CD4-positive, alpha-beta T cell treated with Interleukin-4 for 1 hour (primary cell): ENCODE data around the gene DAPK1.

Source experiments
- DNase-seq, 2 donors: peaks; one replicate each; pipeline ENCODE4 v3.0.0-alpha.2; 2020 to 2022

Gene DAPK1

DNA sequence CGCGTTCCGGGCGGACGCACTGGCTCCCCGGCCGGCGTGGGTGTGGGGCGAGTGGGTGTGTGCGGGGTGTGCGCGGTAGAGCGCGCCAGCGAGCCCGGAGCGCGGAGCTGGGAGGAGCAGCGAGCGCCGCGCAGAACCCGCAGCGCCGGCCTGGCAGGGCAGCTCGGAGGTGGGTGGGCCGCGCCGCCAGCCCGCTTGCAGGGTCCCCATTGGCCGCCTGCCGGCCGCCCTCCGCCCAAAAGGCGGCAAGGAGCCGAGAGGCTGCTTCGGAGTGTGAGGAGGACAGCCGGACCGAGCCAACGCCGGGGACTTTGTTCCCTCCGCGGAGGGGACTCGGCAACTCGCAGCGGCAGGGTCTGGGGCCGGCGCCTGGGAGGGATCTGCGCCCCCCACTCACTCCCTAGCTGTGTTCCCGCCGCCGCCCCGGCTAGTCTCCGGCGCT is at the start of gene DAPK1:
Gene DAPK1, plus strand, starts transcription at position 264 of the 442 bp plus-strand sequence. CDS start 1,211 bp downstream, outside the sequence.
- DNase-seq: peak in 1 of 2 donors; percentile 44

DNA sequence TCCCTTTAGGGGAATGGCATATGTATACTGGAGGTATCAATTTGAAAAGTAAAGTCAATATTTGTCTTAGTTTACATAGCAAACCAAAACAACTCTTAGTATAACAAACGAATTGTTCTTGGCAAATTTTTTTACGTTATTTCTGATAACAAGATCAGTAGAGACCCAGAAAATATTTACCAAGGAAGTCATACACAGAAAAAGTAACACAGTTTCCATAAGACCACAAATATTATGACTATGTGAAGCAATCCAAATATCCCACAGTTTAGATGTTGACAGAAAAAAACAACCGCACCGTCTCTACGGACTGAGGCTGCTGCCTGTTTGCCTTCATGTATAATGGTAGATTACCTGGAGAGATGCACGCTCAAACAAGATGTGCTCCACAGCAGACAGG is 46.5 kb upstream of the DAPK1 start:
- DNase-seq: no peak

DNA sequence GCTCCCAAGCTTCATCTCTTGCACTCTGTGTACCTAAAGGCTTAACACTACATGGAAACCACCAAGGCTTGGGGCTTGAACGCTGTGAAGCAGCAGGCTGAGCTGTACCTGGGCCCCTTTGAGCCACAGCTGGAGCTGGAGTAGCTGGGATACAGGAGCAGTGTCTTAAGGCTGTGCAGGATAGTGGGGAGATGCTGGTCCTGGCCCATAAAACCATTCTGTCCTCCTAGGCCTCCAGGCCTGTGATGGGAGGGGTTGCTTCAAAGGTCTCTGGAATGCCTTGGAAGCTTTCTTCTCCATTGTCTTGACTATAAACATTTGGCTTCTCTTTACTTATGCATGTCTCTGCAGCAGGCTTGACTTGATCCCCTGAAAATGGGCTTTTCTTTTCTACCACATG is 42.3 kb upstream of the DAPK1 start:
- DNase-seq: no peak

DNA sequence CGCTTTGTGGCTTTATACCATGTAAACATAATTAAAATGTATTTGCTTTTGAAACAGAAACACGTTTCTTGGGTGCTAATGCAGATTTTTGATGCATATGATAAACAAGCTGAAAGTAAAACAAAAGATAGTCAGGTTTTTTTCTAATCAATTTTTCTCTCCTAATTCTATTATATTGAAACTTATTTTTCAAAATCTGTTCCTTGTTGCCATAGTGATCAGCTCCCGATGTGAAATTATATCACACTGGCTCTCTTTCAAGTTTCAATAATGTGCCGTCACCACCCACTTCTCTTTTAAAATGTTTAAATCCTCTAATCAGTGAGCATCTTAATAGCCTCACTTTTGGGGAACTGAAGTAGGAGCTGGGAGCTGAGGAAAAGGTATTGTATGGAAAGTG is 36.4 kb upstream of the DAPK1 start:
- DNase-seq: no peak

DNA sequence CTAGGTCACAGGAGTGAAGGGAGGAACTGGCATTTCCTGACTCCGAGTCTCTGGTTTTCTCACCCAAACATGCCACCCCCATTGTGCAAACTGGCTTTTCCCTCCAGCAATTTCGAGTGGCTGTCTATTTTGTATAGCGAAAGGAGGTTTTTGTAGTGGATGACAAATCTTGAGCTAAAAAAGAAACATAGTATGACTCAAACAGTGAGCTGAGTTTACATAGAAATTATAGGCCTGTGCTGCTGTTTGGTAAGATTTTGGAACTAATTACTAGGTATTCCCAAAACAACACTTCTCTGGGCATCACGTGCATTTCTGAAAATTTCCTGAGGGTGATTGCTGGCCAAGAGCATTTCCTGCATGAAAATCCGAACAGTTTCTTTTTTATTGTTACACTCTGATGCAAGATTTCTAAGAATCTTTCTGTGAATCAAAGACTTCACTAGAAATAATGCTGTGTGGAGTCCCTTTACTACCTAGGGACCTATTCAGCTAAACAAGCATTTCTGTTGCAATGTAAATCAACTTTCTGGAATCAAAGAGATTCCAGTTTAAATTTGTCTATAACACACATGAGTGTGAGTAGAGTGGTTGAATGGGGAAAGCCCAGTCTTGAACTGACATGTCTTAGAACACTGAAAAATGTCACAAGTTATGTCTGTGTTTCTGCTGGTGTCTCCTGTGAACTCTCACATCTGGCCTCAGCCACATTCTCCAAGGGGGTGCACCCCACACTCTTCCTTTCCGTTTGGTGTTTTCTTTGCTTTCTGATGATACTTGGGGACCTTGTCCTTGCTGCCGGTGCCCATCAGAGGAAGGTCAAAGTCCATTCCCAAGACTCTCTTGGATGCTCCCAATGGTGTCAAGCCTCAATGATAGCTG is 33.3 kb upstream of the DAPK1 start:
- no peak for DNase-seq

DNA sequence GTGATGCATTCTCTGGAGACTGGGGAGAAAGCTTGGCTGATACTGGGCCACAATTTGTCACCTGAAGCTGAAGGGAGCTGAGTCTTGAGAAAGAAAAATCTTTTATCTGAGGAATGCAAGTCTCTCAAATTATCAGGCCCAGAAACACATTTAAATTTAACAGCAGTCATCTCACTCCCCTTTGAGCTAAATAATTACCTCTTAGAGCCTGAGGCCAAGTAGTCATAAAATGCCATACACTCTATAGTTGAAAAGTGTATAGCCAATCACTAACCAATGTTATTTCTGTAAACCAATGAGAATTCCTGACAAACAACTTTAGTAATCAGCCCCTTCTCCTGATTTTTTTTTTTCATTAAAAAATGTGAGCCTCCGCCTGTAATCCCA is 32.7 kb upstream of the DAPK1 start:
- DNase-seq: no peak

DNA sequence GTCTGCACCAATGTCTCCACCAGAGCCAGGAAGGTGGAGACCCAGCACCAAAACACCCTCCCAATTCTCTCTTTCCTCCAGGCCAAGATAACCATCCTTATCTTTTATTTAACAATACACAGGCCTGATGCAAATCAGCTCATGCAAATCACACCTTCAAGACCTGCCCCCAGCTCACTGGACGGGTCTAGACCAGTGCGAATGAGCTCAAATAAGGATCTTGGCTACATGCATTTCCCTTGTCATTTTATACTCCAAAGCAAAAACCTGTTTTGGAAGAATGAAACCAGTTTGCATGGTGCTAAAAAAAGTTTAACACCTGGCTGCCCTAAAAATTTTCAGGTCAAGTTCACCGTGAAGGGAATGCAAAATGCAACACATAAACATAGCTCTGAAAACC is 31.9 kb upstream of the DAPK1 start:
- DNase-seq: no peak

DNA sequence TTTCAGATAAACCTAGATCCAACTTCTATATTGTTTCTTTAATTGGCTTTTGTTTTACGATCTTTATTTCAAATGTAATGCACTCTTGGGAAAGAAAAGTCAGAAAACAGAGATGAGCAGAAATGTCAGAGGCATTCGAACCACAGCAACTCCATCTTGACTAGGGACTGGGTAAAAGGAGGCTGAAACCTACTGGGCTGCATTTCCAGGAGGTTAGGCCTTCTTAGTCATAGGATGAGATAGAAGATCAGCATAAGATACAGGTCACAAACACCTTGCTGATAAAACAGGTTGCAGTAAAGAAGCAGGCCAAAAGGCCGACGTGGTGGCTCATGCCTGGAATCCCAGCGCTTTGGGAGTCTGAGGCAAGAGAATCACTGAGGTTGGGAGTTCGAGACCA is 30.5 kb upstream of the DAPK1 start:
- DNase-seq: no peak

DNA sequence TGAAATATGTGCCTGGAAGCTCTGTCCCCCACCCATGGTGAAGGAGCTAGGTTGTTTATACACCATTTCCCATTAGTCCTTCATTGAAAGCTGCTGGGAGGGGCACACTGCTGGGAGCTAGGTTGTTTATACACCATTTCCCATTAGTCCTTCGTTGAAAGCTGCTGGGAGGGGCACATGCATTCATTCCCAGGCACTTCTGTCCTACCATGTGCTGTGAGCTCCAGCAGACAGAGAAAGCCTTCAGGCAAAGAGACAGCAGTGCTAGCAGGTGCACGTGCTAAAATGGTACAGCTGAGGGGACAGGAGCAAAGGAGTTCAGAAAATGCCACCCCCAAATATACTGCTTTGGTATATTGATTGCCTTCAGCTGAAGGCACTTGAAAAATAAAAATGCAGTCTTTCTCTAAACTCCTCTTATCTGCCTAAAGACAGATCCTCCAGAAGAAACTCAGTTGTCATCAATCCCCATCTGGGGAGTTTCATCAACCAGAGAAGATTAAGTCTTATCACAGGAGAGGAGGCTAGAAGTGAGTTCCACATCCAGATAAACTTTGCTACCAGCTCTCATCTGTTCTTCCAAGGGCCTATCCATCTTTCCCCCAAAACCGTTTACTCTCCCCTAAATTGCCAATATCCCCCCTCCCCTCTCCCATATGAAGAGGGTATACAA is 27.7 kb upstream of the DAPK1 start:
- DNase-seq: no peak

DNA sequence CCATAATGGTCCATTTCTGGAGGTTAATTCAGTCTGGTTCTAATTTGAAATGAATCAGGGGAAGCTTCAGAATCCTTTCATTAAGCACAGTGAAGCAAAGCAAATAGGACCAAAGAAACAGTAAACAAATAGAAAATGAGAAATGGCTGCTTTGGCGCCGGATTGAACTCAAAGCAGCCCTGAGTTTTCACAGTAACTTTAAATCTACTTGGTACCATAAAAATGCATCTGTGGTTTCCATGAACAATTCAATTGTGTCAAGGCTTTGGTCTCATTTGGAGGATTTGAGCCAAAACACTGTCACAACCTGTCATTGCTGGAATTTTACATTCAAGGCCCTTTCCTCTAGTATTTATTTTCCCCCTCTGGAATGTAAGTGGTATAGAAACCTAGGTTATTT is 25.9 kb upstream of the DAPK1 start:
- DNase-seq: no peak

DNA sequence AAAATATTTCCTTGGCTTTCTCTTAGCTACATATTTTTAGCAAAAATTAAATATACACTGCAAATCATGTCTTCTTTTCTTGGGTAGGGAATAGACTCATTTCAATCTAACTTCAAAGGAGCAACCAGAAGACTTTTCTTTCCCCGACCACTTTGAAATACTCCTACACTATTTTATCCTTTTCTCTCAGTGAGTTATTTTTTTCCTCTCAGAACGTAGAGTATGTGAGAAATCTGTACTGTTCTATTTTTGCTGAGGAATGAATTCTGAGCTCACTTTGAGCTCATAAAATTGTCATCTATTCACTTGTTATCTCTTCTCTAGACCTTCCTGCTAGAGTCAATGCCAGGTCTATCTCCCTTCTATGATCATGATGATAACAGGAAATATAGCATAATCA is 22.2 kb upstream of the DAPK1 start:
- no peak for DNase-seq

DNA sequence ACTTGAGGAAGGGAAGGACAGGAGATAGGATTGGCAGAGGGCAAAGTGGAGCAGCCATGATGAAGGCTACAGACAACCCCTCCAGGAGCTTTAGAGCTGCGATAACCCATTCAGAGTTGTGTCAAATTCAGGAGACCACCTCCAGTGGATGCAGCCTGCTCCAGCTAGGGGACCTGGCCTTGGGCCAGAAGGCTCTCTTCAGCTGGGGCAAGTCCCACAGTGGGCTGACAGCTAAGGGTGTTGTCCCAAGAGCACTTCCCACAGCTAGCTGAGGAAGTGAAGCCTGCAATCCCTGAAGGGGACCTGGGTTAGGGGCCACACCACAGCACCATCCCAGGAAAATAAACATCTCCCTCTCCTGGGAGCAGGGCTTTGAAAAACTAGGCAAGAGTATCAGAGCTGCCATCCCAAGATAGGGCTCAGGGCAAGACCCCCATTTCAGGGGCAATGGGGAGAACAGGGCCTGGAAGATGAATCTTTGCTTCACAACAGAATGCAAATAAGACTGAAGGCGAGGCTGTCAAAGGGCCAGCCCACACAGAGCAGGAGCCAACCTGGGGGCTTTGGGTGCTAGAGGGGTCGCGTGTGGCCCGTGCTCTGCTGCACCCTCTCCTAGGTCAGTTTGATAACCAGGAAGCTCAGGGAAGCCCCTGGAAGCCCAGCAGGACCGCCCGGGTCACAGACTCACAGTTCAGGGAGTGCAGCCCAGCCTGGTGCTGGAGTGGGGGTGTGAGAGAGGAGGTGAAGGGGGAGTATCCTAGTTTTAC is 19.3 kb upstream of the DAPK1 start:
- DNase-seq: no peak

DNA sequence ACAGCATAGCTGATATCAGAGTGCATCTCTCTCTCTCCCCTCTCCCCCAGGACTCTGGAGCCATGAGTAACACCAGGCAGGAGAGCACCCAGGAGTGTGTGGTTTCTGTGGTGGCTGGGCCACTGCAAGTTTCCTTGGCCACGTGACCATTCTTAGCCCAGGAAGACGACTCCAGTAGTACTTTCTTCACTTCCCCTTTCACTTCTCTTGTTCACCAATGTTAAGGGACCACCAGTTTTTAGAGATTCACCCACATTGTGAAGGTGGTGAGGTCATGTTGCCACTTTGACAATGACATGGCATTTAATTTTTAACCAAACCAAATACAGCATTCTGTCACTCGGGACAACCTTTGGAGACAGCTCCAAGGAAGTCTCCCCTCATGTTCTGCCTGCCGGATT is 17.9 kb upstream of the DAPK1 start:
- DNase-seq: peak; percentile 16 to 71

DNA sequence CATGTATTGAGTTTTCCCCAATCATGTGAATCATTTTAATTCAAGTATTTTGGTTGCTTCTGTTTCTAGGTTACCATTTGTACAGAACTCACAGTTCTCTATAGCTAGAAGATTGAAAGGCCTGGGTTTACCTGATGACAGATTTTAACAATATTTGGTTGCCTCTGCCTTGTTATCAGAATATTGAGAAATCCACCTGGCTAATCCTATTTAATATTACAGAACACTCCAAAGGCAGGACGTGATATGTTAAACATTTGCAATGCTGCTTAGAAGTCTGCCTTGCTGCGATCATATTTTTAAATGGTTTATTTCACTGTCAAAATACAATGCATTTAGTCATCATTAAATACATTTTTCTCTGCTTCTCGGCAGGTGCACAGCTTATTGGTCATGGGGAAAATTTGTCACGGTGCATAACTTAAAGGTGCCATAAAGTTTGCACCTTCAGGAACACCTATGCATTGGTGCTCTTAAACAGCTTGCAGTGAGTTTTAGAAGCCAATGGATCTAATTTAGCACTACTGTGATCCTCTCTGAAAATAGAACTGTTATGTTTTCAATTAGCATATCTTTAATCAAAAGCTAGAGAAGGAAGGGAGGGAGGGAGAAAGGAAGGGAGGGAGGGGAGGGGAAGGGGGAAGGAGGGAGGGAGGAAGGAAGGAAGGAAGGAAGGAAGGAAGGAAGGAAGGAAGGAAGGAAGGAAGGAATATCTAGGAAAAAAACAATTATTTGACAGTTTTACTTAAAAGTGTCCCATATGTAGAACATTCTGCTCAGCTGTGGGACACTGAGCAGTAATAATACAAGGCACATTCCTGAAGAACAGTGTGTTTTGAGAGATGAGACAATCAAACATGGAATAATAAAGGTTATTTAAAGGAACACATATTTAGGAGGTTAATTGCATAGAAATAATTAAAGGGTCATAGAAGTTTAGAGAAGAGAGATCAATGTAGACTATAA is 15.5 kb upstream of the DAPK1 start:
- DNase-seq: no peak

DNA sequence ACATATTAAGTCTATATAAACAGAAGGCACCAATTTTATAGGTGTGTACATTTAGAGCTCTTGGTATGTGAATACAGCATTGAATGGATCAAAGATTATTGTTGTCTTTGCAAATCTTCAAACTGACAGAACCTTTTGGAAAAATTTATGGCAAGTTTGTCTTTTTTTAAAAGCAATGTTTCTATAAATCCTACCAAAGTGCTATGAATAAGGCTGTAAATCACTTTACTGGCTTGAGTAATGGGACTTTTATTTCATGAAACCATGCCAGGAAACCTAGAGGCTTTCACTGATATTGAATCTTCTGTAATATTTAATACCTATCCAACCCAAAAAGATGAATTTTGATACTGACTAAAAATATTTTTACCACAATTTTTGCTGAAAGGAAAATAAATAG is 7.4 kb upstream of the DAPK1 start:
- no peak for DNase-seq

DNA sequence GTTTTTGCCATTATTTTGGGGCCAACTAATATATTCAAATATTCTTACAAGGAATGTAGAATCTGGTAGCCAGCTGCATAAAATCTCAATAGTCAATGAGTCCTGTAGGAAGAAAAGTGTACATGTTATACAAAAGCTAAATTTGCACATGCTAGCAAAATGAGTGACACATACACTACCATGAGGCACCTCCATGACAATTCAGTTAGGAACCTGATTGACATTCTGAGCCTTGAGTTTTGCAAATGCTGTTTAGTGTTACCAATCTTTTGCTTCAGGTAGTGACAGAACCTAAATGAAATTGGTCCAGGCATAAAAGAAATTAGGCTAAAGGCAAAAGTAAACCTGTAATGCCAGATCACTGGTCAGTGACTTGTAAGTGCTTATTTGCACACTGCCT is 6.8 kb upstream of the DAPK1 start:
- no peak for DNase-seq

DNA sequence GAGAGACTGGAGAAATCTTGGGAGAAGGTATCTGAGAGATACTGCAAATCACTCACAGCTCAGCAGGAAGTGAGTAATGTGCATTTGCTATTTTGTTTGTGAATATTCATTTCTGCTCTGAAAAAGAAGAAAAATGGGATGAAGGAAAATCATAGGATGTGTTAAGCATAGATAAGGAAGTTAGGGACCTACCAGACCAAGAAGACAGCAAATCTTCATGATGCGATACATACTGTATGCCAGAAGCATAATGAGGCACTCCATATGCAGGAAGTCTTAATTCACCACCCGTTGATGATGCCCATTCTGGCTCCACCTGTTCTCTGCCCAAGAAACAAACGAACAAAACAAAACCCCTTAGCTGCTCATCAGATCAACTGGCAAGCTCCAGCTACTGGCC is 6.1 kb upstream of the DAPK1 start:
- no peak for DNase-seq

DNA sequence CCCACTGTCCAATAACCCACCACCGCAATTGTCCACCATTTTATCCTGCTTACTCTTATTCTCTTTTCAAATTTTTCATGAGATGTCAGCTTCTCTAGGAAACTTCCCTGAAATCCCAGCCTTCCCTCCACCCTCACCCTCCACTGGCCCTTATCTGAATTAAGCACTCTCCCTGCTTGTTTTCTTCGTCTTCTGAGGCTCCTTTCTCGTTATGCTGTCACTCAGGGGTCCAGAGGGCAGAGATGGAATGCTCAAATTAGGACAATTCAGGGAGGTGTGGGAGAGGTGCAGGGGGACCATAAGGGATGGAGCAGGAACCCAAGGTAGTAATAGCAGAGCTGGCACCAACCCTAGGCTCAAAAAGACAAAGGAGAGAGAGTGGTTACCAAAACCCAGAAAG is 5.0 kb upstream of the DAPK1 start:
- no peak for DNase-seq

DNA sequence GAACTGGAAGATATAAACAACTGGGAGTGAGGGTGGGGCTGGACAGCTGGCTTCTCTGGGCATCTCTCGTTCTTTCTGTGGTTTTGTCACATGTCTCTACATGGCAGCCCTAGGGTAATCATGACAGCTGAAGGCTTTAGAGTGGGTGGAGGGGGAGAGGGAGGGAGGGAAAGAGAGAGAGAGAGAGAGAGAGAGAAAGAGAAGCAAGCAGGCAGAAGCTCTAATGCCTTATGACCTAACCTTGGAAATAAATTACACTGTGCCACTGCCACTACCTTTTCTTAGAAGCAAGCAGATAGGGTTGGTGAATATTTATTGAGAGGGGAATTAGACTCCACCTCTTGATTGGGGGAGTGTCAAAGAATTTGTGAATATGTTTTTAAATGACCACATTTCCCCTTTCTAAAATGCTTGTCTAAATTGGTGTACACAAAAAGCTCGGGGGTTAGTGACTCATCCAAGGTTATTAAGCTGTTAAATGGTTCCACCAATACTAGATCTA is 2.6 kb upstream of the DAPK1 start:
- no peak for DNase-seq

DNA sequence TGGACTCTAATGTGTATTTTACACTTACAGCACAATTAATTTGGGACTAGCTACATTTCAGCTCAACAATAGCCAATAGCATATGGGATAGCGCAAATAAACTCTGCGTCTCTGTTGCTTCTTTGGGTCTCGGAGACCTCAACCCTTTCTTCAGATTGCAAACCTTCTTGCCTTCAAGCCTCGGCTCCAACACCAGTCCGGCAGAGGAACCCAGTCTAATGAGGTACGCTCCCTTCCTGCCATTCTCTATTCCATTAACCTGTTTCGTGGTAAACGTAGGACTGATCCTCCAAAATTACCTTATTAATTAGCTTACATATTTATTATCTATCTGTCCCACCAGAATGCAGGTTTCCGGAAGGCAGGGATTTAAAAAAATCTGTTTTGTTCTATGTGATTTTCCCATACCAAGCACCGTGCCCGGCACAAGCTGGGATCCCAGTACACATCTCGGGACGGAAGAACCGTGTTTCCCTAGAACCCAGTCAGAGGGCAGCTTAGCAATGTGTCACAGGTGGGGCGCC is 525 bp upstream of the DAPK1 start:
- no peak for DNase-seq

DNA sequence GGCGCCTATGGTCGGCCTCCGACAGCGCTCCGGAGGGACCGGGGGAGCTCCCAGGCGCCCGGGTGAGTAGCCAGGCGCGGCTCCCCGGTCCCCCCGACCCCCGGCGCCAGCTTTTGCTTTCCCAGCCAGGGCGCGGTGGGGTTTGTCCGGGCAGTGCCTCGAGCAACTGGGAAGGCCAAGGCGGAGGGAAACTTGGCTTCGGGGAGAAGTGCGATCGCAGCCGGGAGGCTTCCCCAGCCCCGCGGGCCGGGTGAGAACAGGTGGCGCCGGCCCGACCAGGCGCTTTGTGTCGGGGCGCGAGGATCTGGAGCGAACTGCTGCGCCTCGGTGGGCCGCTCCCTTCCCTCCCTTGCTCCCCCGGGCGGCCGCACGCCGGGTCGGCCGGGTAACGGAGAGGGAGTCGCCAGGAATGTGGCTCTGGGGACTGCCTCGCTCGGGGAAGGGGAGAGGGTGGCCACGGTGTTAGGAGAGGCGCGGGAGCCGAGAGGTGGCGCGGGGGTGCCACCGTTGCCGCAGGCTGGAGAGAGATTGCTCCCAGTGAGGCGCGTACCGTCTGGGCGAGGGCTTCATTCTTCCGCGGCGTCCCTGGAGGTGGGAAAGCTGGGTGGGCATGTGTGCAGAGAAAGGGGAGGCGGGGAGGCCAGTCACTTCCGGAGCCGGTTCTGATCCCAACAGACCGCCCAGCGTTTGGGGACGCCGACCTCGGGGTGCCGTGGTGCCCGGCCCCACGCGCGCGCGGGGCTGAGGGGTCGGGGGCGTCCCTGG is 561 bp downstream of the DAPK1 start:
- DNase-seq: no peak
